Common myeloid progenitor, CD34-positive (primary cell): ENCODE measurements around the gene DAPK2.
A peak's percentile ranks its signal among the peaks of the same experiment; 100 is the strongest.

ENCODE experiments used
- CTCF ChIA-PET: fragments of 350-600 bp; sonication (Branson Sonifier 250); formaldehyde crosslinking; loops from one replicate; lab custom pipeline; 2021; ENCODE audit warnings: antibody characterized with exemption; lab: Charles Lee
- POLR2A ChIA-PET: fragments of 350-600 bp; sonication (Branson Sonifier 250); formaldehyde crosslinking; loops from one replicate; lab custom pipeline; 2021; ENCODE audit warnings: antibody characterized with exemption; lab: Charles Lee
- DNase-seq, 3 donors: peaks; one replicate each; pipeline versions ENCODE4 v3.0.0 to v3.0.0-alpha.2; 2013
- H3K27ac ChIP-seq, 2 experiments: 1 replicate in 1 of 2; 2 replicates in 1 of 2; pipeline ENCODE4 v1.7.0; 2013; ENCODE audit warnings: inconsistent platforms in 2 of 2, low read length in 2 of 2, mild to moderate bottlenecking in 2 of 2, low read depth in 1 of 2, moderate library complexity in 1 of 2; ENCODE audit not compliant: severe bottlenecking in 2 of 2, insufficient read depth in 1 of 2, poor library complexity in 1 of 2
- H3K27me3 ChIP-seq, 5 experiments: replicated peaks in 2 of 5; 1 replicate in 3 of 5; 2 replicates in 2 of 5; pipeline versions ENCODE4 v1.6.1 to v1.7.0; 2013; ENCODE audit warnings: low read length in 4 of 5, mild to moderate bottlenecking in 2 of 5, moderate library complexity in 2 of 5, inconsistent platforms in 1 of 5; ENCODE audit not compliant: insufficient read depth in 5 of 5, control insufficient read depth in 4 of 5
- H3K36me3 ChIP-seq, 4 experiments: 1 replicate in 2 of 4; 2 replicates in 2 of 4; pipeline versions ENCODE4 v1.6.1 to v1.7.0; 2013; ENCODE audit warnings: low read length in 3 of 4, control low read depth in 1 of 4, mild to moderate bottlenecking in 1 of 4; ENCODE audit not compliant: control insufficient read depth in 4 of 4, insufficient read depth in 4 of 4
- H3K4me1 ChIP-seq, 4 experiments: 1 replicate in 3 of 4; 2 replicates in 1 of 4; pipeline versions ENCODE4 v1.6.1 to v1.7.1; 2013; ENCODE audit warnings: low read length in 3 of 4, mild to moderate bottlenecking in 3 of 4, control low read depth in 1 of 4, inconsistent platforms in 1 of 4, moderate library complexity in 1 of 4; ENCODE audit not compliant: control insufficient read depth in 4 of 4, insufficient read depth in 4 of 4; ENCODE audit errors: control extremely low read depth in 1 of 4
- H3K4me3 ChIP-seq, 7 experiments: 1 replicate in 4 of 7; 2 replicates in 3 of 7; pipeline versions ENCODE4 v1.5.1 to v1.7.0; 2013; ENCODE audit warnings: mild to moderate bottlenecking in 7 of 7, low read length in 6 of 7, moderate library complexity in 6 of 7, inconsistent platforms in 2 of 7, low read depth in 2 of 7, control low read depth in 1 of 7; ENCODE audit not compliant: insufficient read depth in 4 of 7, control insufficient read depth in 1 of 7; ENCODE audit errors: extremely low read depth in 1 of 7
- H3K9me3 ChIP-seq, 5 experiments: 1 replicate in 4 of 5; 2 replicates in 1 of 5; pipeline versions ENCODE4 v1.6.1 to v1.7.1; 2013; ENCODE audit warnings: low read length in 4 of 5, mild to moderate bottlenecking in 2 of 5, inconsistent platforms in 1 of 5, low read depth in 1 of 5, moderate library complexity in 1 of 5; ENCODE audit not compliant: control insufficient read depth in 4 of 5, insufficient read depth in 2 of 5; ENCODE audit errors: control extremely low read depth in 1 of 5
- WGBS: methylation state at CpG from one replicate; pipeline ENCODE4 v1.1.5; 2013; ENCODE audit not compliant: insufficient coverage; 5-methylcytosine and 5-hydroxymethylcytosine counted together

The DAPK2 gene

DNA sequence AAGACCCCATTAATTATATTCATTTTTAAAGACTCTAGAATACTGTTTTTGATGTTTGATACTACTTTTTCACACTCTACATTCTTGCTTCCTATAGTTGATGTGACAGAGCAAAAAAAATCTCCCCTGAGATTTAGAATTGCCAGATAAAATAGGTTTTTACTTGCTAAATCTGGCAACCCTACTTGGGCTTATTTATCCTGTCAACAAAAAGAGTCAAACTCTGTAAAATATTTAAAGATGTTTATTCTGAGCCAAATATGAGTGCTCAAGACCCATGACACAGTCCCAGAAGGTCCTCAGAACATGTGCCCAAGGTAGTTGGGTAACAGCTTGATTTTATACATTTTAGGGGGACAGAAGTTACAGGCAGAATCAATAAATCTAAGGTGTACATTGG, 72.3 kb downstream of the DAPK2 start:
- DNase-seq, result no peak
- ChIA-PET POLR2A (no interaction called here), CTCF (interaction anchor here (1.3 to 1.5 kb wide), 2 partner anchors 10 to 11 kb away, joined by 3 to 4 read pairs; no protein-coding TSS in a partner anchor)
- Histone ChIP-seq H3K36me3 (no peaks in the 10 kb centered on the region), H3K4me1 (peaks cover 3 to 22% (median 18%) of the 10 kb centered on the region in 4 experiments), H3K9me3 (no peaks in the 10 kb centered on the region), H3K4me3 (no peak overlapping the region), H3K27me3 (no peaks in the 10 kb centered on the region), H3K27ac (no peak overlapping the region)

DNA sequence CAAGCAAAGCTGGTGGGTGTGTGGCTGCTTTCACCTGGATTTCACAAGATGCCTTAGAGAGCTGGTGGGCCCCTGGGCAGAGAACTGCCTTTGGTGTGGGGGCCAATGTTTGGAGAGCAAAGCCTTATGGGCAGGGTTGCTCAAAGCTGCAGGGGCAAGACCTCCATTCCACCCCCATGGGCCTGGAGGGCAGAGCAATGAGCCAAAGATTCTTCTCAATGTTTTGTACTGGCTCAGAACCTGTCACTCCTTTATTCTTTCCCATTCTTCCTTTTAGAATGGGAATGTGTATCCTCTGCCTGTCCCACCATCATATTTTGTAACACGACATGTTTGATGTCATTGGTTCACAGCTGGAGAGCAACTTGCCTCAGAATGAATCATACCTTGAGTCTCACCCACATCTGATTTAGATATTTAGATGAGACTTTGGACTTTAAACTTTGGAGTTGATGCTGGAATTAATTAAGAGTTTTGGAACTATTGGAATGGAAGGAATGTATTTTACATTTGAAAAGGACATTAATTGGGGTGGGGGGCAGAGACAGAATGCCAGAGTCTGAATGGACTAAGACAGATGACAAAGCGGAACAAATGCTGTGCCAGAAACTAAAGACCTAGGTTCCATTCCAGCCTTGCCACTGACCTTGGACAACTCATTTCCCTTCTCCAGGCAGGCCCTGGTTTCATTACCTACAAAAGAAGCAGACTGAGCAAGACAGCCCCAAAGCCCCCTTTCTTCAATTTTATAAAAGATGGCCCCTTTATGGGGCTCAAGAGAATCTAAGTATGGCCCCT, 72.9 kb downstream of the DAPK2 start:
- Histone ChIP-seq H3K27me3 (no peaks in the 10 kb centered on the region), H3K9me3 (no peaks in the 10 kb centered on the region), H3K27ac (no peak overlapping the region), H3K36me3 (no peaks in the 10 kb centered on the region), H3K4me3 (no peak overlapping the region), H3K4me1 (peaks cover 3 to 22% (median 18%) of the 10 kb centered on the region in 4 experiments)
- whole genome bisulfite sequencing, result 100% methylated on average over 1 of the region's 2 CpGs
- ChIA-PET CTCF (interaction anchor here (1.5 kb wide), 1 partner anchor 11 kb away, joined by 3 read pairs; no protein-coding TSS in a partner anchor), POLR2A (no interaction called here)
- no peak for DNase-seq

DNA sequence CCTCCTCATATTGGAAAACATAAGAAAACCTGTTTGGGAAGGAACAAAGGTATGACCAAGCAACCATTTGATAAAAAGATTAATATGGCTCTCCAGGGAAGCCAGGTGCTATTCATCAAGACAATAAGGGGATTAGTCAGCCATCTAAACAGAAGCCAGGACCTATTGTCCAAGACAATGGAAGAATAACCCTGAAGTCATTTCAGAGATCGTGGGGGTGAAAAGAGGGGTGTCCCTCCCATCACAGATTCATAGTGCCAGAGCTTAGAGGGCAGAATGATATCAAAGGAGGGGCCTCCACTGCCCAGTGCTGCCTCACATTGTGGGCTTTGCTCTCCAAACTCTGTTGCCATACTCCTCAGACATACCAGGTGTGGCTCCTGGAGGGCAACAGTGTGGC, 73.5 kb downstream of the DAPK2 start:
- POLR2A ChIA-PET, result no interaction called here

DNA sequence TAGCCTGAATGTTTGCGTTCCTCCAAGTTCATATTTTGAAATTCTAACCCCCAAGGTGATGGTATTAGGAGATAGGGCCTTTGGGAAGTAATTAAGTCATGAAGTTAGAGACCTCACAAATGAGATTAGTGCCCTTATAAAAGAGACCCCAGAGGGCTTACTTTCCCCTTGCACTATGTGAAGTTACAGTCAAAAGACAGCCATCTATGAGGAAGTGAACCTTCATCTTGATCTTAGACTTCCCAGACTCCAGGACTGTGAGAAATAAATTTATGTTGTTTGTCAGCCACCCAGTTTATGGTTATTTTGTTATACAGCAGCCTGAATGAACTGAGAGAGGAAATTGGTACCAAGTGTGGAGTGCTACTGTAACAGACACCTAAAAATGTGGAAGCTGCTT, 74.4 kb downstream of the DAPK2 start:
- H3K9me3 ChIP-seq, result no peaks in the 10 kb centered on the region
- H3K27me3 ChIP-seq, result no peaks in the 10 kb centered on the region
- no peak overlapping the region for H3K4me3 ChIP-seq
- POLR2A ChIA-PET, result no interaction called here
- no peaks in the 10 kb centered on the region for H3K36me3 ChIP-seq
- CTCF ChIA-PET, result interaction anchor here (0.8 to 1.8 kb wide), 2 partner anchors 11 to 158 kb away, joined by 3 to 10 read pairs; no protein-coding TSS in a partner anchor
- DNase-seq, result no peak
- WGBS, result no CpG with 5 or more reads among the region's 1 CpG
- H3K27ac ChIP-seq, result no peak overlapping the region
- H3K4me1 ChIP-seq, result peaks cover 3 to 22% (median 18%) of the 10 kb centered on the region in 4 experiments

More for the DNA sequence above, 73.5 kb downstream of the DAPK2 start:
- H3K4me1 ChIP-seq, result peaks cover 3 to 22% (median 18%) of the 10 kb centered on the region in 4 experiments
- no peaks in the 10 kb centered on the region for H3K36me3 ChIP-seq
- no peaks in the 10 kb centered on the region for H3K9me3 ChIP-seq
- H3K27me3 ChIP-seq, result no peaks in the 10 kb centered on the region
- DNase-seq, result no peak
- H3K27ac ChIP-seq, result no peak overlapping the region
- 100% methylated on average over 1 of the region's 1 CpG for WGBS
- CTCF ChIA-PET, result interaction anchor here (0.8 to 1.5 kb wide), 2 partner anchors 11 to 159 kb away, joined by 3 read pairs; no protein-coding TSS in a partner anchor
- H3K4me3 ChIP-seq, result no peak overlapping the region

DNA sequence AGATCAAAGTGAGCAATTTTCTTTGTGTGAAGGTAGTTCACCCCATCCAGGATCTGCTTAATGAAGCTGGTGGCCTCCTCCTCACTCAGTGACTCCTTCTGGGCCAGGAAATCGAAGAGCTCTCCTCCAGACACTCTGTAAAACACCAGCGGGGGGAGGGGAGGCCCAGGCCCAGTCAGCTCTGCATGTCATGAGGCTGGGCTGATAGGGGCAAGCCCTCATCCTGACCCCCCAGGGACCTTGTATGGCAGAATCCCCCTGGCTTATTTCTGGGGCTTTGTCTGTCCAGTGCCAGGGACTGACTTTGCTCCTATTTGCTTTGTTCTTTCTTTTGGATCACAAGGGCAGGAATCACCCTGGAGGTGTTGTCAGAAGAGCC, 74.9 kb downstream of the DAPK2 start:
- WGBS, result 100% methylated on average over 2 of the region's 2 CpGs
- ChIA-PET POLR2A (no interaction called here), CTCF (interaction anchor here (0.7 to 1.8 kb wide), 2 partner anchors 12 to 26 kb away, joined by 5 to 10 read pairs; no protein-coding TSS in a partner anchor)
- Histone ChIP-seq H3K4me3 (no peak overlapping the region), H3K27me3 (no peaks in the 10 kb centered on the region), H3K27ac (no peak overlapping the region), H3K9me3 (no peaks in the 10 kb centered on the region), H3K4me1 (peaks cover 3 to 22% (median 18%) of the 10 kb centered on the region in 4 experiments), H3K36me3 (no peaks in the 10 kb centered on the region)
- no peak for DNase-seq

DNA sequence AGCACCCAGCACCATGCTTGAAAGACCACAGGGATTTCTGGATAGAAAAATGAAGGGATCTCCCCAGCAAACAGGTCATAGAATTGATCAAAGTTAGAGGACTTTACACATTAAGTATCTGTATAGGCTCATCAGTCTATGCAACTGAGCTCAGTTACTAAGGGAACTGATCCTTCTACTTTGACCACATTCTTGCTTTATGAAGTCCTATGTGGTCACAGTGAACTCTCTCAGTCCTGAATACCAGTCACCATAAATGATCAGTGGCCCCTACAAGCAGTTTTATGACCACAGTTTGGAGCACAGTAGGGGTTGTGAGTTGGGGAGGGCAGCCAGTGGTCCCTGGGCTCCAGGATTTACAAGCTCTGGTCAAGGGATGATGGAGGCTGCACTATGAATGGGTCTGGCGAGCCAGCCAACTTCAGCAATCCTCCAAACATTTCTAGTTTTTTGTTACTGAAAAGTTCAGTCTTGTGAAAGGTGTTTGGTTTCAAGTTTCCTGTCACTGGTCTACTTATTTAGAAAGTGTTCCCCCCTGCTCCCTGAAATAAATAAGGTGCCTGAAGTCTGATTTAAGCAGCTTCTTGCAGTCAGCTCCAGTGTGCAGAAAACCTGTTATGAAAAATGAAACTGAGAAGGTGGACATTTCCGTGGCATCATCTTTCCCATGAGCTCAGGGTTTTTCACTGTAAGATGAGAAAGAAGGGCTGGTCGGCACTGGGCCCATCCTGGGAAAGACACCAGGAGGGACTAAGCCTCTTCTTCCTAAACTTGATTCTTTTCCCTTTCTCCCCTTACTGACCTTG, 75.5 kb downstream of the DAPK2 start:
- CTCF ChIA-PET, result interaction anchor here (0.7 to 1.8 kb wide), 4 partner anchors 12 to 53 kb away, joined by 3 to 10 read pairs (median 5); no protein-coding TSS in a partner anchor
- no peak overlapping the region for H3K4me3 ChIP-seq

More for the DNA sequence above, 75.5 kb downstream of the DAPK2 start:
- Histone ChIP-seq H3K27ac (no peak overlapping the region), H3K27me3 (no peaks in the 10 kb centered on the region), H3K9me3 (no peaks in the 10 kb centered on the region), H3K4me1 (peaks cover 3 to 22% (median 18%) of the 10 kb centered on the region in 4 experiments), H3K36me3 (no peaks in the 10 kb centered on the region)
- peak in 1 of 3 donors; percentile 19 for DNase-seq
- POLR2A ChIA-PET, result no interaction called here
- WGBS, result 88% methylated on average over 3 of the region's 3 CpGs
